ENCODE measurements around the gene CARD10. TPM values are rescaled to one million over a fixed set of nuclear protein-coding genes. Genes with fewer than 3 reads are reported as not detected.
A peak's percentile ranks its signal among the peaks of the same experiment; 100 is the strongest.

The CARD10 gene
- total RNA-seq, 2 experiments from 2014 or later = 0.09 to 0.18 TPM

- CTCF ChIA-PET = interaction anchor here (1.0 to 4.9 kb wide), 9 partner anchors 11 to 181 kb away, joined by 3 to 31 read pairs (median 4); partner anchors contain the start of gene MFNG
Measured at GRCh38 chr22:37497062-37497599, 22.1 kb downstream of the CARD10 start.

GRCh38 chr22:37496651-37497050 lies 22.6 kb downstream of the CARD10 start:
- no peak for DNase-seq
- no peak overlapping the region for H3K4me3 Mint-ChIP-seq
- H3K4me1 Mint-ChIP-seq (ENCODE audit: low read depth) = peaks cover 20% of the 10 kb centered on the region
- no peak for TF ChIP-seq CTCF (IDR thresholded peaks at IDR 0.05)
- ChIA-PET CTCF (interaction anchor here (1.2 to 4.5 kb wide), 4 partner anchors 14 to 180 kb away, joined by 3 to 31 read pairs (median 10); no protein-coding TSS in a partner anchor), POLR2A (no interaction called here)
- intact Hi-C loops (cut with micrococcal nuclease) = no loop called here
- H3K27ac Mint-ChIP-seq = no peak overlapping the region
- ATAC-seq = no peak
- no peaks in the 10 kb centered on the region for H3K36me3 Mint-ChIP-seq (ENCODE audit: low read depth)
- no peaks in the 10 kb centered on the region for H3K9me3 Mint-ChIP-seq
- no peaks in the 10 kb centered on the region for H3K27me3 Mint-ChIP-seq

More at GRCh38 chr22:37497062-37497599, 22.1 kb downstream of the CARD10 start:
- no peak for ATAC-seq
- no peaks in the 10 kb centered on the region for H3K36me3 Mint-ChIP-seq (ENCODE audit: low read depth)
- peaks cover 24% of the 10 kb centered on the region for H3K4me1 Mint-ChIP-seq (ENCODE audit: low read depth)
- no peaks in the 10 kb centered on the region for H3K9me3 Mint-ChIP-seq
- no peaks in the 10 kb centered on the region for H3K27me3 Mint-ChIP-seq
- no peak overlapping the region for H3K4me3 Mint-ChIP-seq
- TF ChIP-seq CTCF (IDR thresholded peaks at IDR 0.05) = no peak
- intact Hi-C loops (cut with micrococcal nuclease) = no loop called here
- no peak overlapping the region for H3K27ac Mint-ChIP-seq
- POLR2A ChIA-PET = no interaction called here
- DNase-seq = no peak

- Mint-ChIP-seq H3K4me3 (no peak overlapping the region), H3K27me3 (no peaks in the 10 kb centered on the region), H3K27ac (no peak overlapping the region), H3K36me3 (ENCODE audit: low read depth) (no peaks in the 10 kb centered on the region), H3K4me1 (ENCODE audit: low read depth) (peaks cover 21% of the 10 kb centered on the region), H3K9me3 (no peaks in the 10 kb centered on the region)
- intact Hi-C loops (cut with micrococcal nuclease) = no loop called here
- ChIA-PET POLR2A (interaction anchor here (0.7 kb wide), 1 partner anchor 9 kb away, joined by 3 read pairs; no protein-coding TSS in a partner anchor), CTCF (interaction anchor here (1.3 to 2.5 kb wide), 3 partner anchors 13 to 73 kb away, joined by 3 to 7 read pairs (median 7); no protein-coding TSS in a partner anchor)
- no peak for ATAC-seq
- TF ChIP-seq CTCF (IDR thresholded peaks at IDR 0.05) = no peak
- no peak for DNase-seq
Measured at GRCh38 chr22:37493979-37494378, 25.2 kb downstream of the CARD10 start.

GRCh38 chr22:37492428-37493344 lies 26.5 kb downstream of the CARD10 start:
- peak; percentile 92 for ATAC-seq
- POLR2A ChIA-PET = no interaction called here
- Mint-ChIP-seq H3K36me3 (ENCODE audit: low read depth) (no peaks in the 10 kb centered on the region), H3K4me1 (ENCODE audit: low read depth) (peaks cover 31% of the 10 kb centered on the region), H3K4me3 (no peak overlapping the region), H3K27me3 (no peaks in the 10 kb centered on the region), H3K27ac (no peak overlapping the region), H3K9me3 (no peaks in the 10 kb centered on the region)
- CTCF ChIA-PET = interaction anchor here (0.6 to 2.5 kb wide), 9 partner anchors 13 to 188 kb away, joined by 3 to 7 read pairs (median 3); no protein-coding TSS in a partner anchor
- peak; percentile 81 for DNase-seq
- intact Hi-C loops (cut with micrococcal nuclease) = no loop called here
- peak; percentile 60 for TF ChIP-seq CTCF (IDR thresholded peaks at IDR 0.05)

Data from activated CD8-positive, alpha-beta T cell treated with anti-CD3 and anti-CD28 coated beads for 36 hours (primary cell).